ENCODE measurements around the gene TNFRSF1A.

TNFRSF1A gene

GRCh38 chr12:6374028-6374785 is 32.3 kb upstream of the TNFRSF1A start:
- no peak for DNase-seq

GRCh38 chr12:6373022-6373787 is 31.3 kb upstream of the TNFRSF1A start:
- no peak for DNase-seq

GRCh38 chr12:6372403-6373003 is 30.6 kb upstream of the TNFRSF1A start:
- no peak for DNase-seq

GRCh38 chr12:6370994-6371754 is 29.3 kb upstream of the TNFRSF1A start:
- DNase-seq = no peak

- no peak for DNase-seq
Observed at GRCh38 chr12:6370576-6370935, 28.7 kb upstream of the TNFRSF1A start.

GRCh38 chr12:6369916-6370575 is 28.2 kb upstream of the TNFRSF1A start:
- DNase-seq = no peak

GRCh38 chr12:6368906-6369525 is 27.1 kb upstream of the TNFRSF1A start:
- DNase-seq = no peak

GRCh38 chr12:6367969-6368892 is 26.4 kb upstream of the TNFRSF1A start:
- DNase-seq = no peak

- DNase-seq = peak; percentile 28 to 45
Observed at GRCh38 chr12:6367065-6367968, 25.4 kb upstream of the TNFRSF1A start.

GRCh38 chr12:6364044-6364374 is 22.1 kb upstream of the TNFRSF1A start:
- peak in 1 of 2 experiments; percentile 12 for DNase-seq

GRCh38 chr12:6363330-6364043 is 21.6 kb upstream of the TNFRSF1A start:
- peak; percentile 65 to 74 for DNase-seq

GRCh38 chr12:6363010-6363329 is 21.1 kb upstream of the TNFRSF1A start:
- DNase-seq = no peak

- no peak for DNase-seq
Observed at GRCh38 chr12:6362403-6362802, 20.5 kb upstream of the TNFRSF1A start.

GRCh38 chr12:6361834-6362233 is 20.0 kb upstream of the TNFRSF1A start:
- DNase-seq = peak in 1 of 2 experiments; percentile 8

- DNase-seq = no peak
Observed at GRCh38 chr12:6360578-6361490, 19.0 kb upstream of the TNFRSF1A start.

GRCh38 chr12:6360080-6360571 is 18.2 kb upstream of the TNFRSF1A start:
- no peak for DNase-seq

GRCh38 chr12:6358881-6359280 is 17.0 kb upstream of the TNFRSF1A start:
- no peak for DNase-seq

- DNase-seq = no peak
Observed at GRCh38 chr12:6356374-6356820, 14.5 kb upstream of the TNFRSF1A start.
